ENCODE data around the gene ADGRG6. TPM values are rescaled to one million over a fixed set of nuclear protein-coding genes. Genes with fewer than 3 reads are reported as not detected.

The ADGRG6 gene
- total RNA-seq, 1 donor from 2014 or later, result 3.6 TPM

DNA sequence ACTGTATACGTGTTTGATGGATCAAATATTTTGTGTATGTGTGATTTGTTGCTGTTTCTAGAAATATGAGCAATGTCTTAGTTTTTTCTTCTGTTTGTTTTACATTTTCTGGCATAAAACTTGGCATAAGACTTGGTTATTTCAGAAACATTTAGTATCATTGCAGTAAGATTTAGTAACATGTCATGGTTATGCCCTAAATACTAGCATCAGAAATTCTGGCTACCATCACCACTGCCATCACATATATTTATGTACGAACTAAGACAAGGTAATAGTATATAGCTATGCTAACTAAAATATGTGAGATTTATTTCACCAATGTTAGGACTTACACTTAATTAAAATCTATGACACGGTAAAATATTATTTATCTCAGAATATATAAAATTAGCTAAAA lies 10.3 kb upstream of the ADGRG6 start:
- no peak for DNase-seq (ENCODE audit: low read depth in 2 of 2)

GRCh38 chr6:142292166-142292924 lies 9.5 kb upstream of the ADGRG6 start:
- DNase-seq (ENCODE audit: low read depth in 2 of 2), result no peak

- DNase-seq (ENCODE audit: low read depth in 2 of 2), result no peak
Measured at GRCh38 chr6:142293121-142293520, 8.7 kb upstream of the ADGRG6 start.

GRCh38 chr6:142294679-142295078 lies 7.1 kb upstream of the ADGRG6 start:
- DNase-seq (ENCODE audit: low read depth in 2 of 2), result no peak

- no peak for DNase-seq (ENCODE audit: low read depth in 2 of 2)
Measured at GRCh38 chr6:142296975-142297604, 4.7 kb upstream of the ADGRG6 start.

DNA sequence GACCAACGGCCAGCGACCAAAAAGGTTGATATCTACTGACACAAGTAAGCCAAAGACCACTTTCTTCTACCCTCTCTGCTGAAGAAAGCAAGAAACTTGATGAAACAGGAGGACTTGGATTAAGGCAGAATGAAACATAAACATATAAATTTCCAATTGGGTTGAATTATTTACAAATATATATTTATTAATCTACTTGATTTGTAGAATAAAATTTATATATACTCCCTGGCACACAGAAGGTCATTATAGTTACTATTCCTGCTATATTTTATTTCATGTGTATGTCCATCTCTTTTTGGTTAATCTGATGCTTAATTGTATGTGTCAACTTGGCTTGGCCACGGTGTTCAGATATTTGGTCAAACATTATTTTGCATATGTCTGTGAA lies 4.2 kb upstream of the ADGRG6 start:
- DNase-seq (ENCODE audit: low read depth in 2 of 2), result no peak

- DNase-seq (ENCODE audit: low read depth in 2 of 2), result peak; percentile 29 to 71
Measured at GRCh38 chr6:142297996-142298753, 3.6 kb upstream of the ADGRG6 start.

GRCh38 chr6:142300302-142300701 lies 1.5 kb upstream of the ADGRG6 start:
- peak in 1 of 2 donors; percentile 16 for DNase-seq (ENCODE audit: low read depth in 2 of 2)

DNA sequence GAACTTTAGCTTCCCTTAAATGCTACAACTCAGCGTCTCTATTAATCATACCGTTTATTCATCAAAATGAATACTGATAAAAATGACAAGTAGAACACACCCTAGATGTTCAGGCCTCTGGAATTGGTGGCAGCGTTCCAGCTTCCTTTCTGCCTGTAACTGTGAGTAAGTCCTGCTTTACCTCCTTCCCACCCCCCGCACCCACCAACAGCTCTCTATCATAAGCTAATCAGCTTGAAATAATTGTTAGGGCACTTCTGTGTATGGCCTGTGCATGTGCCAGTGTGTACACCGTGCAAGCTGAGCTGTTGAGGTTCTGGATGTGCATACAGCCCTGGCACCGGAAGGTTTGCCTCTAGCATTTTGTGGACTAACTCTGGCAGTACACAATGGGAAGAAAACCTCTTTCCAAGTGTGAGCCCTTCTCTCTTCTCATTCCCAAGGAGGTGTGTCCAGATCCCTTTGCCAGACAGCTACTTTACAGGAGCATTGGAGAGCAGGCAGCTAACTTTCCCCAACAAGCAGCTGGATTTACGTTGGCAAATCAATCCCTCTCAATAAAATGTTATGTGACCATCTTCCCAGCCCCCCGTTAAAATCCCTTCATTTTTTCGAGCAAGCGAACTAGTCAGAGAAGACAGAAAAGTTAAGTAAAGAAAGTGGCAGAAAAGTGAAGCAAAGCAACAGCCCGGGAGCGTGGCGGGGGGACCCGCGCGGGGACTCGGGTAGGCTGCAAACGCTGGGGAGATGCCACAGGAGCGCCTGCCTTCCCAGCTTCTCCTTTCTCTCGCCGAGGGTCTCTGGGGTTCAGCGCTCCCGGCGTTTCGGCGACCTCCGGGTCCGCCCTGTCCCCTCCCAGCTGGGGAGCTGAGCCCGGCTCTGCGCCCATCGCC lies 803 bp upstream of the ADGRG6 start:
- peak; percentile 45 to 94 for DNase-seq (ENCODE audit: low read depth in 2 of 2)

- DNase-seq (ENCODE audit: low read depth in 2 of 2), result peak in 1 of 2 donors; percentile 52
Measured at GRCh38 chr6:142302421-142303175, 791 bp downstream of the ADGRG6 start.

DNA sequence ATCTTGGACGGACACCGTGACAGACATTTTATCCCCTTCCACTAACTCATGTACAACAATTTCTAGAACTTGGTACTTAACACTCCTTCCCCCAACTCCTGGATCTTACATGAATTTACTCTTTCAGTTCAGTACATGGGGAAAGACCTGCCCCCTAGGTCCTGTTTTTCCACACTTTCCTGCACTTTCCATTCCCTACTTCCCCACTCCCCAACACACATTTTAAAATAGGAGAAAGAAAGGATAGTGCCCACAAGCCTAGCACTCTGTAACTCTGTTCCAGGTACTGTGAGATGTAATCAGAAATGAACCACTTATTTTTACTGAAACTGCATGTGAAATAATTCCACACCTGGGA lies 1.3 kb downstream of the ADGRG6 start:
- peak in 1 of 2 donors; percentile 42 for DNase-seq (ENCODE audit: low read depth in 2 of 2)

GRCh38 chr6:142304241-142304640 lies 2.4 kb downstream of the ADGRG6 start:
- DNase-seq (ENCODE audit: low read depth in 2 of 2), result peak in 1 of 2 donors; percentile 30

DNA sequence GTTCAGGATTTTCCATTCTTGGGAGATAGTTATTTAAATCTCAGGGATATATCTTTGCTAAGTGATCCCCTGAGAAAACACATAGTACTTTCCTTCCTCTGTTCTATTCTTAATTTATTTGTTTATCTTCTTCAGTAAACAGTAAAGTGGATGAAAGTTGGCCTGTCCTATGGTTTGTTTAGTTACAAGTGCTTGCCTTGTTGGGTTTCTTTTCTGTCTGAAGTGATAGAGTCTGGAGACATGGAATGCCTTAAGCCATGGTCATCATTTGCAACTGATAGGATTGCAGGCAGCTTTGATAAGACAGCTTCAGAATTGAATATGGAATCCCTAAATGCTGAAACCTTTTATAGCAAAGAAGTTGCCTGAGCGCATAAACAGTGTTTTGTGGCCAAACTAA lies 4.9 kb downstream of the ADGRG6 start:
- DNase-seq (ENCODE audit: low read depth in 2 of 2), result no peak

DNA sequence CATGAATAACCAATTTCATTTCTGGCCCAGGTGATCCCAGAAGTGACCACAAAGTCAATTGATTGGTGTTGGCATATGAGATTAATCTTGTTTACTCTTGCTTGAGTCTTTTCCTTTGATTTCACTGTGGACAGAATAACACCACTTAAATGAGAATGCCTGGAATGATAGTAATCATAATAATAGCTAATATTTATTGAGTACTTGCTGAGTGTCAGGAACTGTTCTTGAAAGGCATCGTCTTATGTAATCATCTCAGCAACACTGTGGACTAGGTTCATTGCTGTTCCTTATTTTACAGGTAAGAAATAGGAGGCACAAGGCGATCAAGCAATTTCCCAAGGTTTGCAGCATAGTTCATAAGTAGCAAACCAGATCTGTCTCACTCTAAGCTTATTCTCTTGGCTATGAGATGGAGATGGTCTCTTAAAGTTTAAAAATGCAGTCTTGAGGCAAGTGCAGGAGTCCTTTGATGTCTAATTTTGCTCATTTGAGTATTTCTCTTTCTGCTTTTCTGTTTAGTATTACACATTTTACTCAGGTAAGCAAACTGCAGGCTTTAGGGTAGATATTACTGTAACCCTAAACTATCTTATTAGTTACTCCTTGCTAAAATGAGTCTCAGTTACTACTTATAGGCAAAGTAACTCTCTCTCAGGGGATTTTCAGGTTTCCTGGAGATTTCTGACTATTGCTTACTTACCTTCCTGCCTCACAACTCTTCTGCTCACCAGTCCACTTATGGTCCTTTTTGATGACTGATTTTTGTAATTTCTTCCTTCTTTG lies 6.3 kb downstream of the ADGRG6 start:
- no peak for DNase-seq (ENCODE audit: low read depth in 2 of 2)

DNA sequence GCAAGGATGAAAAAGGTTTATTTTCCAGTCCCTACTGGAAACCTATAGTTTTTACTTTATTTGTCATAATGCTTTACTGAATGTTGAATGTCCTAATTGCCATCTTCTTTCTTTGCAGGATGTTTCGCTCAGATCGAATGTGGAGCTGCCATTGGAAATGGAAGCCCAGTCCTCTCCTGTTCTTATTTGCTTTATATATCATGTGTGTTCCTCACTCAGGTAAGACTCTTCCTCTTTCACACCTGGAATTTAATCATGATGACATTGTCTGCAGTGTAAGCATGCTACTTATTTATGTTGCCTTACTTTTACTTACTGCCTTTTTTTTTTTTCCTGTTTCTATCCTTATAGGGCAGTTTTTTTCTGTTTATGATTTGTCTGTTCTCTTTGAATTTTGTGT lies 7.6 kb downstream of the ADGRG6 start:
- DNase-seq (ENCODE audit: low read depth in 2 of 2), result no peak

GRCh38 chr6:142313284-142313683 lies 11.5 kb downstream of the ADGRG6 start:
- DNase-seq (ENCODE audit: low read depth in 2 of 2), result peak in 1 of 2 donors; percentile 91

DNA sequence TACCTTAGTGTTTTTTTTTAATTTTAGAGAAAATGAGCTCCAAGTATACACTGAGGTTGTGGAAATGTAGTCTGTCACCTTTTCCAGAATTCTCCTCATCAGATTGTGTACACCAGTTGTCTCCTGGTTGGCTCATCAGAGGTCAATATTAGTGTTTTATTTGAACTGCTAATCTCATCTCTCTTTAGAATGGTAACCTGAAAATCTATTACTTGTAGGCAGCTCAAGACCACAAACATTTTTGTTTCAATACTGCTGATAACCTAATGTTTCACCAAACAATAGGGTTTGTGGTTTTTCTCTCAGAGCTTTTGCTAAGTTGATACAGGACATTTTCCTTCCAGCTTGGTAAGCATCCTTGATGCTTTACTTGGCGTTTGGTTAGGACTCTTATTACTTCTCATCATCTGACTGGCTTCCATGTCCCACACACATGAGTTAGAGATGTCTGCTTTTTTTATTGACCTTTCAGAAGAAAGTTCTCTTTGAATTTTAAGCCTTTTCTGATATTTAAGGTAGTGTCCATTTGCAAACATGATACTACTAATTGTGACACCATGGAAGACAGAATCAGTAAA lies 15.1 kb downstream of the ADGRG6 start:
- no peak for DNase-seq (ENCODE audit: low read depth in 2 of 2)

GRCh38 chr6:142318714-142319113 lies 16.9 kb downstream of the ADGRG6 start:
- no peak for DNase-seq (ENCODE audit: low read depth in 2 of 2)

DNA sequence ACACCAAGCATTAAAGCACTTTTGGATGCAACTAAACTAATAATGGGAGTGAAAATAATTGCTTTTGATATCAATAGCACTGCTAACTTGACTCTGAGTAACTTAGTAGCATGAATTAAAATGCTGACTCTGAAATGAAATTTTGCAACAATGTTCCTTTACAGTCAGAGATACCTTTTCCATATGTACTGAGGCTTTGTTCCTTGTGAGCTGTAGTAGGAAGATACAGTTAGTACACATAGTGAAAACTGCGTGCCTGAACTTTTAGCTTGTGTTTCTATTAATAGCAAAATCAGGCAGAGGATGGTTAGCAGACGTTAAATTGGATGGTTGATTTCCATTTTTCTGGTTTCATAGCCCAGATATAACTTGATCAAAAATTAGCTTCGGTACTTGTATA lies 18.6 kb downstream of the ADGRG6 start:
- DNase-seq (ENCODE audit: low read depth in 2 of 2), result no peak

DNA sequence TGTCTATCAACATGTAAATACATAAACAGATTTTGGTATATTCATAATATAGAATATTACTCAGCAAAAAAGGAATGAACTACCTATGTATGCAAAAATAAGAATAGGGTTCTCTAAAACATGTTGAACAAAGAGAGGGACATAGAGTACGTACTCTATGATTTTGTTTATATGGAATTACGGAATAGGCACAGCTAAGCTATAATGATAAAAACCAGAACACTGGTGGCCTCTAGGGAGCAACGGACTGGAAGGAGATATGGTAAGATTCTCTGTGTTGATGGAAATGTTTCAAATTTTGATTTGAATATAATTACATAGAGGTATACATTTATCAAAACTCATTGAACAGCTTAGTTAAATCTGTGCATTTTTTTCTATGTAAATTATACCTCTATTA lies 19.6 kb downstream of the ADGRG6 start:
- no peak for DNase-seq (ENCODE audit: low read depth in 2 of 2)
